Activated CD4-positive, alpha-beta T cell treated with anti-CD3 and anti-CD28 coated beads, Interleukin-2, amount 10 ng/mL, durations not matched to agents 7 days and 5 days (primary cell): Measurements from ENCODE around the gene OLFM1. TPM values are rescaled to one million over a fixed set of nuclear protein-coding genes. Genes with fewer than 3 reads are reported as not detected.

Experiments used
- CTCF ChIA-PET: fragments of 350-600 bp; sonication (Branson Sonifier 250); formaldehyde crosslinking; loops from one replicate; lab custom pipeline; 2021; ENCODE audit warnings: antibody characterized with exemption; lab: Charles Lee
- POLR2A ChIA-PET: fragments of 350-600 bp; sonication (Branson Sonifier 250); formaldehyde crosslinking; loops from one replicate; lab custom pipeline; 2021; ENCODE audit warnings: antibody characterized with exemption; lab: Charles Lee
- DNase-seq: peaks from one replicate; pipeline ENCODE4 v3.0.0-alpha.2; 2020
- H3K27ac Mint-ChIP-seq: one replicate; pipeline ENCODE4 v1.8.0; 2021; ENCODE audit warnings: mild to moderate bottlenecking, moderate library complexity, mixed read lengths
- H3K27me3 Mint-ChIP-seq: one replicate; pipeline ENCODE4 v1.8.0; 2021; ENCODE audit warnings: mixed read lengths
- H3K36me3 Mint-ChIP-seq: one replicate; pipeline ENCODE4 v1.8.0; 2021; ENCODE audit warnings: low read depth, mixed read lengths
- H3K4me1 Mint-ChIP-seq: one replicate; pipeline ENCODE4 v1.8.0; 2021; ENCODE audit warnings: mixed read lengths
- H3K4me3 Mint-ChIP-seq: one replicate; pipeline ENCODE4 v1.8.0; 2021; ENCODE audit warnings: mild to moderate bottlenecking, moderate library complexity, mixed read lengths
- H3K9me3 Mint-ChIP-seq: one replicate; pipeline ENCODE4 v1.8.0; 2021; ENCODE audit warnings: mixed read lengths
- total RNA-seq, 2 experiments: library from RNA; stranded (reverse); gene quantifications; one replicate each; pipeline ENCODE4 v1.2.3, GENCODE V29; 2021

Gene OLFM1
- not detected for total RNA-seq

DNA sequence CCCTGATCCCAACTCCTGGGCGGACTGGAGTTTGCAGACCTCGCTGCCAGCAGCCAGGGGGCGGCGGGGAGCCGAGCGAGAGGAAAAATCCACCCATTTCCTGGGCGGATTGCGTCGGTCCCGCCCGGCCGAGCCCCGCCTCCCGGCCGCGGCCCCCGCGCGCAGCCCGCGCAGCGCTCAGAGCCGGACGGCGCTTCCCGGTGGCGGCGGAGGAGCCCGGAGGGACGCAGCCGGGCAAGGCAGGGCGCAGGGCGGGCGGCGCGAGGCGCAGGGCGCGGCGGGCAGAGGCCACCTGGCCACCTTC, at the start of gene OLFM1:
TSS of gene OLFM1 (plus strand) at position 180 of the 304 bp plus-strand sequence. CDS start 322 bp downstream, outside the sequence.
- no peak within 1 kb of the TSS for H3K27ac Mint-ChIP-seq
- CTCF ChIA-PET: no interaction called here
- peaks cover 46% of the 10 kb centered on the region for H3K27me3 Mint-ChIP-seq
- H3K9me3 Mint-ChIP-seq: peaks cover 5% of the 10 kb centered on the region
- no peaks in the 10 kb centered on the region for H3K36me3 Mint-ChIP-seq
- H3K4me1 Mint-ChIP-seq: peaks cover 3% of the 10 kb centered on the region
- POLR2A ChIA-PET: no interaction called here
- peak; percentile 32 for DNase-seq
- H3K4me3 Mint-ChIP-seq: no peak within 1 kb of the TSS

GRCh38 chr9:135038331-135038730, 49.1 kb upstream of the OLFM1 start:
- ChIA-PET POLR2A (no interaction called here), CTCF (no interaction called here)
- no peak overlapping the region for H3K4me3 Mint-ChIP-seq
- DNase-seq: no peak
- no peaks in the 10 kb centered on the region for H3K36me3 Mint-ChIP-seq
- no peak overlapping the region for H3K27ac Mint-ChIP-seq
- H3K9me3 Mint-ChIP-seq: no peaks in the 10 kb centered on the region
- H3K27me3 Mint-ChIP-seq: no peaks in the 10 kb centered on the region
- no peaks in the 10 kb centered on the region for H3K4me1 Mint-ChIP-seq

DNA sequence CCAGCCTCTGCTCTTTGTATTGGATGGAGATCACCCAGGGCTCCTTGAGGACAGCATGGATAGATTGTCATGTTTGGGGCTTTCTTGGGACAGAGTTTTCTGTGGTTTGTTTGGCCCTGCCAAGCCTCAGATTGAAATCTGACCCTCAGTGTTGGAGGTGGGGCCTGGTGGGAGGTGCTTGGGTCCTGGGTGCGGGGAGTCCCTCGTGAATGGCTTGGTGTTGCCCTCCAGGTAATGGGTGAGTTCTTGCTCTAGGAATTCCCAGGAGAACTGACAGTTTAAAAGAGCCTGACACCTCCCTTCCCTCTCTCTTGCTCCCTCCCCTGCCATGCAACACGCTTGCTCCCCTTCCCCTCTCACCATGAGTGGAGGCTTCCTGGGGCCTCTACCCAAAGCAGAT, 48.6 kb upstream of the OLFM1 start:
- H3K27ac Mint-ChIP-seq: no peak overlapping the region
- no peaks in the 10 kb centered on the region for H3K4me1 Mint-ChIP-seq
- CTCF ChIA-PET: no interaction called here
- DNase-seq: no peak
- no peaks in the 10 kb centered on the region for H3K27me3 Mint-ChIP-seq
- POLR2A ChIA-PET: no interaction called here
- H3K36me3 Mint-ChIP-seq: no peaks in the 10 kb centered on the region
- H3K4me3 Mint-ChIP-seq: no peak overlapping the region
- H3K9me3 Mint-ChIP-seq: no peaks in the 10 kb centered on the region

DNA sequence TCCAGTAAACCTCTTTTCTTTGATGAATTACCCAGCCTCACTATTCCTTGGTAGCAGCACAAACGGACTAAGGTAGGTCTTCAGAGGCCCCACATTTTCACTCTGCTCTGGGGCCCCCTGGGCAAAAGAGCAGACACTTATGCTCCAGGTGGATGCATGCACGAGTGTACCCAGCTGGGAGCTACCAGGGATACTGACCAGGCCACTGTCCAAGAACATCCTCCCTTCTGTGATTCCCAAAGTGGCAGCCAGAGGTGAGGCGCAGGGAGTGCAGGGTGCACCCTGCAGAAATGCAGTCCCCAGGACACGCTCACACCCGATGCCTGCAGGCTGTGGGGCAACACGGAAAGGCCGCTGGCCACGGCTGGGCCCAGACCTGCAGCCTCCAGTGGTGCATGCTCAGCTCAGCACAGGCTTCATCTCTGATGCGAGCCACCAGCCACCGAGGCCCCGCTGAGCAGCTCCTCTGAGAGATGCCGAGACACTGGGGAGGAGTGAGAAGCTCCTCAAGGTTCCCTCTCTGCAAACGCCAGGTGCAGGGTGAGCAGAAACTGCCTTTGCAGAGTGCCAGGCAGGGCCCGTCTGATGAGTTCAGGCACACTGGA, 48.1 kb upstream of the OLFM1 start:
- no peak for DNase-seq
- Mint-ChIP-seq H3K27me3 (no peaks in the 10 kb centered on the region), H3K9me3 (no peaks in the 10 kb centered on the region)

GRCh38 chr9:135039916-135040645, 47.4 kb upstream of the OLFM1 start:
- ChIA-PET POLR2A (no interaction called here), CTCF (no interaction called here)
- no peaks in the 10 kb centered on the region for H3K36me3 Mint-ChIP-seq
- H3K4me1 Mint-ChIP-seq: no peaks in the 10 kb centered on the region
- H3K9me3 Mint-ChIP-seq: no peaks in the 10 kb centered on the region
- H3K27me3 Mint-ChIP-seq: no peaks in the 10 kb centered on the region
- H3K27ac Mint-ChIP-seq: no peak overlapping the region
- DNase-seq: no peak
- H3K4me3 Mint-ChIP-seq: no peak overlapping the region

More for the DNA sequence above, 48.1 kb upstream of the OLFM1 start:
- Mint-ChIP-seq H3K36me3 (no peaks in the 10 kb centered on the region), H3K4me3 (no peak overlapping the region), H3K4me1 (no peaks in the 10 kb centered on the region), H3K27ac (no peak overlapping the region)
- POLR2A ChIA-PET: no interaction called here
- CTCF ChIA-PET: no interaction called here

- ChIA-PET CTCF (no interaction called here), POLR2A (no interaction called here)
- Mint-ChIP-seq H3K36me3 (no peaks in the 10 kb centered on the region), H3K4me3 (no peak overlapping the region), H3K9me3 (no peaks in the 10 kb centered on the region), H3K27ac (no peak overlapping the region), H3K4me1 (no peaks in the 10 kb centered on the region), H3K27me3 (no peaks in the 10 kb centered on the region)
- DNase-seq: no peak
Observed at GRCh38 chr9:135040892-135041291, 46.6 kb upstream of the OLFM1 start.

GRCh38 chr9:135043345-135043744, 44.1 kb upstream of the OLFM1 start:
- no peak for DNase-seq
- CTCF ChIA-PET: no interaction called here

DNA sequence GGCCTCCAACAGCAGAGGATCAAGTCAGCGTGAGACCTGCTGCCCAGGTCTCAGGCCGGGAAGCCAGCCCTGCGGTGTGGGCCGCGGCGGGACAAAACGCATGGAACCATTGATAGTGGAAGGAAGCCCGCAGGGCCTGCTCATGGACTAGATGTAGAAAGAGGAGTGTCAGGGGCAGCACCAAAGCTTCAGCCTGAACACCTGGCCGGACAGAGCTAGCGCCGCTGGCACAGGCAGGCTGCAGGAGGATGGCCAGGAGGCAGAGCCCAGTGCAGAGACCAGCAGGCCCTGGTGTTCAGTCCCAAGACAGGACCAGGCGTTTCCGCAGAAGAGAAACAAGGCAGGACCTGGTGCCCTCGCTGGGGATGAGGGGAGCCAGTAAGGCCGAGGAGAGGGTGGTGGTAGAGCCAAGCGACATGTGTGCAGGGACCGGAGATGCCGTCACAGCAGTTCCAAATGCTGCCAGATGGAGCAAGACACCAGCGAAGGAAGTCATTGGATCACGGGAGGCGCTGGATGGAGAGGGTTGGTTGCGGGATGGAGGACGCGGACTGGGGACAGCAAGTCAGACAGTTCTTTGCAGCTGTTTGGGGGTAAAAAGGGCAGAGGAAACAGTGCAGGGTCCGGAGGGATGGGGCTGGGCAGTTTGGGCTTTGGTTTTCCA, 42.1 kb upstream of the OLFM1 start:
- POLR2A ChIA-PET: no interaction called here
- no peaks in the 10 kb centered on the region for H3K36me3 Mint-ChIP-seq

More at GRCh38 chr9:135043345-135043744, 44.1 kb upstream of the OLFM1 start:
- H3K9me3 Mint-ChIP-seq: no peaks in the 10 kb centered on the region
- no peaks in the 10 kb centered on the region for H3K27me3 Mint-ChIP-seq
- no peak overlapping the region for H3K27ac Mint-ChIP-seq
- POLR2A ChIA-PET: no interaction called here
- H3K4me1 Mint-ChIP-seq: no peaks in the 10 kb centered on the region
- no peaks in the 10 kb centered on the region for H3K36me3 Mint-ChIP-seq
- no peak overlapping the region for H3K4me3 Mint-ChIP-seq

GRCh38 chr9:135045928-135046738, 41.3 kb upstream of the OLFM1 start:
- H3K27me3 Mint-ChIP-seq: no peaks in the 10 kb centered on the region
- no peak overlapping the region for H3K27ac Mint-ChIP-seq
- no peak overlapping the region for H3K4me3 Mint-ChIP-seq
- ChIA-PET CTCF (no interaction called here), POLR2A (no interaction called here)
- DNase-seq: no peak
- H3K9me3 Mint-ChIP-seq: no peaks in the 10 kb centered on the region
- no peaks in the 10 kb centered on the region for H3K36me3 Mint-ChIP-seq
- no peaks in the 10 kb centered on the region for H3K4me1 Mint-ChIP-seq

More for the DNA sequence above, 42.1 kb upstream of the OLFM1 start:
- H3K27ac Mint-ChIP-seq: no peak overlapping the region
- H3K27me3 Mint-ChIP-seq: no peaks in the 10 kb centered on the region
- H3K9me3 Mint-ChIP-seq: no peaks in the 10 kb centered on the region
- CTCF ChIA-PET: no interaction called here
- no peak overlapping the region for H3K4me3 Mint-ChIP-seq
- DNase-seq: no peak
- H3K4me1 Mint-ChIP-seq: no peaks in the 10 kb centered on the region

DNA sequence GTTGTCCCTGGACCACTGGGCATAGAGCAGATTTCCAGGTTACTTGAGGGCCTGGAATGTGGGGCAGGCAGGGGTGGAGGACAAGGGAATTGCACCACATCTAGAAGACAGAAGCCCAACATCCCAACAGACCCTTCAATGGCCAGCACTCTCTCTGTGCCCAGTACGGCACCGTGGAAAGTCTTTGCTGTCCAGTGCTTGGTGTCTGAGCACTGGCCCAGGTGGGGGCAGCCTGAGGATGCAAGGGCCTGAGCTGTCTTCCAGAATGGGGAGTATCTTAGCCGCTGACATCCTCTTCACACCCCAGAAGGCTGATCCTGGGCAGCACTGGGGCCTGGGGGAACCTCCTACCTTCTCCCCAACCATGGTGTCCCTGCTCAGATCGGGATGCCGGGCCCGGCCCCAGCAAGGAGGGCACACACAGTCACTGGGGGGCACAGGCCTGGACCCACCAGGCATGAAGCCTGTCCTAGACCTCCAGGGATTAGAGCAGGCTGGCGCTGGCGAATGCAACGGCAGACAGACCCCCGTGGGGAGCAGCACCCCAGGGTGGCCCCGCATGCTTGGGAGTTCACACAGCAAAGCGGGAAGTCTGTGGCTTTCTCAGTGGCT, 40.6 kb upstream of the OLFM1 start:
- ChIA-PET CTCF (interaction anchor here (0.6 kb wide), 1 partner anchor 37 kb away, joined by 3 read pairs; no protein-coding TSS in a partner anchor), POLR2A (no interaction called here)
- H3K36me3 Mint-ChIP-seq: no peaks in the 10 kb centered on the region
- no peaks in the 10 kb centered on the region for H3K27me3 Mint-ChIP-seq
- H3K27ac Mint-ChIP-seq: no peak overlapping the region
- no peaks in the 10 kb centered on the region for H3K4me1 Mint-ChIP-seq
- H3K9me3 Mint-ChIP-seq: no peaks in the 10 kb centered on the region
- H3K4me3 Mint-ChIP-seq: no peak overlapping the region
- DNase-seq: no peak

- no peaks in the 10 kb centered on the region for H3K36me3 Mint-ChIP-seq
- POLR2A ChIA-PET: no interaction called here
- no peak overlapping the region for H3K4me3 Mint-ChIP-seq
- no peaks in the 10 kb centered on the region for H3K9me3 Mint-ChIP-seq
- H3K27me3 Mint-ChIP-seq: no peaks in the 10 kb centered on the region
- no peak overlapping the region for H3K27ac Mint-ChIP-seq
- CTCF ChIA-PET: interaction anchor here (0.6 kb wide), 1 partner anchor 37 kb away, joined by 3 read pairs; no protein-coding TSS in a partner anchor
- DNase-seq: no peak
- no peaks in the 10 kb centered on the region for H3K4me1 Mint-ChIP-seq
Observed at GRCh38 chr9:135047521-135047920, 39.9 kb upstream of the OLFM1 start.

GRCh38 chr9:135048046-135048757, 39.3 kb upstream of the OLFM1 start:
- Mint-ChIP-seq H3K27me3 (no peaks in the 10 kb centered on the region), H3K4me1 (no peaks in the 10 kb centered on the region), H3K36me3 (no peaks in the 10 kb centered on the region), H3K27ac (no peak overlapping the region), H3K4me3 (no peak overlapping the region), H3K9me3 (no peaks in the 10 kb centered on the region)
- CTCF ChIA-PET: no interaction called here
- DNase-seq: no peak
- POLR2A ChIA-PET: no interaction called here
